HUES6 (cell line): ENCODE measurements around the gene HYKK.
"Not testable (repeated sequence)": the region's sequence is repeated elsewhere in the genome, so short reads cannot be mapped to it uniquely, and the experiment has no call there.

ENCODE experiments used
- H3K27ac ChIP-seq: 2 replicates; pipeline ENCODE4 v1.7.0; 2013; ENCODE audit warnings: low read depth, mild to moderate bottlenecking, low read length, inconsistent platforms
- H3K27me3 ChIP-seq: 2 replicates; pipeline ENCODE4 v1.6.1; 2013; ENCODE audit warnings: low read length; ENCODE audit not compliant: control insufficient read depth, insufficient read depth
- H3K36me3 ChIP-seq: 2 replicates; pipeline ENCODE4 v1.6.1; 2013; ENCODE audit warnings: low read length; ENCODE audit not compliant: control insufficient read depth, insufficient read depth
- H3K4me1 ChIP-seq: 2 replicates; pipeline ENCODE4 v1.6.1; 2013; ENCODE audit warnings: low read length; ENCODE audit not compliant: control insufficient read depth, insufficient read depth
- H3K4me3 ChIP-seq: 2 replicates; pipeline ENCODE4 v1.5.1; 2013; ENCODE audit warnings: low read depth, low read length
- H3K9ac ChIP-seq: one replicate; pipeline ENCODE4 v1.6.1; 2013; ENCODE audit warnings: mild to moderate bottlenecking, low read length
- H3K9me3 ChIP-seq: 2 replicates; pipeline ENCODE4 v1.6.1; 2013; ENCODE audit warnings: low read depth, low read length; ENCODE audit not compliant: control insufficient read depth, insufficient read depth

HYKK gene

GRCh38 chr15:78507831-78508160 is 419 bp downstream of the HYKK start:
- H3K9ac ChIP-seq, result peak overlapping the region; percentile 58
- H3K27ac ChIP-seq, result no peak overlapping the region

GRCh38 chr15:78508272-78508671 is 895 bp downstream of the HYKK start:
- Histone ChIP-seq H3K36me3 (no peaks in the 10 kb centered on the region), H3K4me3 (peak overlapping the region; percentile 83), H3K9ac (no peak overlapping the region), H3K27ac (no peak overlapping the region), H3K27me3 (peaks cover 25% of the 10 kb centered on the region), H3K4me1 (peaks cover 6% of the 10 kb centered on the region; the same call in 1 of the 2 replicates), H3K9me3 (0 out of 2 replicates have a peak, but pooled peaks cover 3% of the 10 kb centered on the region)

More at GRCh38 chr15:78507831-78508160, 419 bp downstream of the HYKK start:
- peaks cover 25% of the 10 kb centered on the region for H3K27me3 ChIP-seq
- no peaks in the 10 kb centered on the region for H3K36me3 ChIP-seq
- H3K4me1 ChIP-seq, result peaks cover 6% of the 10 kb centered on the region; the same call in 1 of the 2 replicates
- 0 out of 2 replicates have a peak, but pooled peaks cover 3% of the 10 kb centered on the region for H3K9me3 ChIP-seq
- peak overlapping the region; percentile 83 for H3K4me3 ChIP-seq

- H3K4me3 ChIP-seq, result no peak overlapping the region
- no peak overlapping the region for H3K27ac ChIP-seq
- H3K9ac ChIP-seq, result no peak overlapping the region
- peaks cover 25% of the 10 kb centered on the region for H3K27me3 ChIP-seq
- H3K9me3 ChIP-seq, result no peaks in the 10 kb centered on the region
- H3K36me3 ChIP-seq, result no peaks in the 10 kb centered on the region
- H3K4me1 ChIP-seq, result peaks cover 6% of the 10 kb centered on the region; the same call in 1 of the 2 replicates
These were observed 2.4 kb downstream of the HYKK start for GRCh38 chr15:78509726-78510312.

GRCh38 chr15:78520035-78520434 is 12.7 kb downstream of the HYKK start:
- peaks cover 16% of the 10 kb centered on the region for H3K9me3 ChIP-seq
- not testable (repeated sequence) for H3K27me3 ChIP-seq, H3K36me3 ChIP-seq, H3K4me3 ChIP-seq, H3K4me1 ChIP-seq, H3K9ac ChIP-seq, H3K27ac ChIP-seq

GRCh38 chr15:78524230-78524629 is 16.9 kb downstream of the HYKK start:
- Histone ChIP-seq H3K27ac (no peak overlapping the region), H3K27me3 (no peaks in the 10 kb centered on the region), H3K4me3 (no peak overlapping the region), H3K9ac (no peak overlapping the region), H3K4me1 (no peaks in the 10 kb centered on the region), H3K9me3 (peaks cover 21% of the 10 kb centered on the region), H3K36me3 (no peaks in the 10 kb centered on the region)

- no peak overlapping the region for H3K9ac ChIP-seq
These were observed 19.9 kb downstream of the HYKK start for GRCh38 chr15:78527325-78527724.

GRCh38 chr15:78533331-78533730 is 26.0 kb downstream of the HYKK start:
- Histone ChIP-seq H3K36me3 (no peaks in the 10 kb centered on the region), H3K4me1 (no peaks in the 10 kb centered on the region)

More at GRCh38 chr15:78527325-78527724, 19.9 kb downstream of the HYKK start:
- no peaks in the 10 kb centered on the region for H3K4me1 ChIP-seq
- H3K36me3 ChIP-seq, result no peaks in the 10 kb centered on the region
- H3K27ac ChIP-seq, result no peak overlapping the region
- no peak overlapping the region for H3K4me3 ChIP-seq
- H3K9me3 ChIP-seq, result peaks cover 21% of the 10 kb centered on the region
- no peaks in the 10 kb centered on the region for H3K27me3 ChIP-seq

GRCh38 chr15:78536134-78536533 is 28.8 kb downstream of the HYKK start:
- Histone ChIP-seq H3K4me3 (no peak overlapping the region), H3K4me1 (no peaks in the 10 kb centered on the region), H3K36me3 (no peaks in the 10 kb centered on the region)

More at GRCh38 chr15:78533331-78533730, 26.0 kb downstream of the HYKK start:
- H3K9ac ChIP-seq, result no peak overlapping the region
- no peak overlapping the region for H3K27ac ChIP-seq
- no peaks in the 10 kb centered on the region for H3K9me3 ChIP-seq
- no peaks in the 10 kb centered on the region for H3K27me3 ChIP-seq
- no peak overlapping the region for H3K4me3 ChIP-seq

GRCh38 chr15:78537266-78537905 is 30.0 kb downstream of the HYKK start:
- H3K27ac ChIP-seq, result no peak overlapping the region
- peaks cover 8% of the 10 kb centered on the region for H3K36me3 ChIP-seq
- H3K4me1 ChIP-seq, result peaks cover 7% of the 10 kb centered on the region
- no peaks in the 10 kb centered on the region for H3K9me3 ChIP-seq
- no peak overlapping the region for H3K4me3 ChIP-seq
- H3K9ac ChIP-seq, result no peak overlapping the region
- H3K27me3 ChIP-seq, result no peaks in the 10 kb centered on the region

More at GRCh38 chr15:78536134-78536533, 28.8 kb downstream of the HYKK start:
- Histone ChIP-seq H3K9me3 (no peaks in the 10 kb centered on the region), H3K27me3 (no peaks in the 10 kb centered on the region), H3K27ac (no peak overlapping the region), H3K9ac (no peak overlapping the region)

- H3K9me3 ChIP-seq, result no peaks in the 10 kb centered on the region
- no peak overlapping the region for H3K27ac ChIP-seq
- no peak overlapping the region for H3K9ac ChIP-seq
- H3K36me3 ChIP-seq, result peaks cover 18% of the 10 kb centered on the region
- H3K4me1 ChIP-seq, result peaks cover 7% of the 10 kb centered on the region
- no peak overlapping the region for H3K4me3 ChIP-seq
- no peaks in the 10 kb centered on the region for H3K27me3 ChIP-seq
These were observed 31.0 kb downstream of the HYKK start for GRCh38 chr15:78538358-78538757.

GRCh38 chr15:78539464-78540140 is 32.2 kb downstream of the HYKK start:
- not testable (repeated sequence) for H3K9me3 ChIP-seq, H3K27me3 ChIP-seq, H3K4me1 ChIP-seq
- H3K36me3 ChIP-seq, result peaks cover 29% of the 10 kb centered on the region
- peak overlapping the region; percentile 87; the same call in 1 of the 2 replicates for H3K27ac ChIP-seq
- peak overlapping the region; percentile 96 for H3K9ac ChIP-seq
- peak overlapping the region; percentile 91 for H3K4me3 ChIP-seq
